ENCODE measurements around the gene ZNF527. TPM values are rescaled to one million over a fixed set of nuclear protein-coding genes. Genes with fewer than 3 reads are reported as not detected.
"Not testable (repeated sequence)": the region's sequence is repeated elsewhere in the genome, so short reads cannot be mapped to it uniquely, and the experiment has no call there.

ZNF527 gene
- total and polyA plus RNA-seq, 9 of the 15 experiments (the other 6 are each of a cell fraction or from before 2014, with no cell fraction given) = 0.18 to 1.4 (median 0.86) TPM

DNA sequence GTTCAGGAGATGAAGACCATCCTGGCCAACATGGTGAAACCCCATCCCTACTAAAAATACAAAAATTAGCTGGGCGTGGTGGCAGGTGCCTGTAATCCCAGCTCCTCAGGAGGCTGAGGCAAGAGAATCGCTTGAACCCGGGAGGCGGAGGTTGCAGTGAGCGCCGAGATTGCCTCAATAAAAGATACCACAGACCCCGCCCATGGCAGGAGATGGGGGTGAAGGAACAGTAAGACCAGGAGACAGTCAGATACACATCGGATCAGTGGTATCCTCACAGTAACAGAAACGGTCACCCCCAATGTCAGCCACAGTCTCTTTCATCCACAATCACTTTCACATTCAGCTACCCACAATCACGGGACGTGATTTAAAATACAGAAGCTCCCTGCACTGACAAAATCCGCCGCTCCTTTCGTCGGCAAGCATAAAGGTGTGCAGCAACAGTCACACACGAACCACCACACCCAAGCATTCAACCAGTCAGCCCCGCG, 466 bp upstream of the ZNF527 start:
- in situ Hi-C loops (cut with MboI); H3K27ac ChIP-seq (ENCODE audit: extremely low read depth, low read depth, low read length); H3K9me1 ChIP-seq (ENCODE audit: control insufficient read depth, insufficient read depth, low read length); H3K27me3 ChIP-seq (ENCODE audit: control insufficient read depth in 2 of 2, insufficient read depth in 2 of 2, low read length in 2 of 2); H3K9ac ChIP-seq (ENCODE audit: insufficient read depth in 1 of 2, low read depth in 2 of 2, low read length in 2 of 2); BruUV-seq (replicated peaks); CTCF ChIA-PET (ENCODE audit: low intra/inter-chr PET ratio); H3K79me2 ChIP-seq (ENCODE audit: control insufficient read depth, insufficient read depth, low read length); DNase-seq (ENCODE audit: extremely low read depth in 1 of 4, low spot score in 3 of 4); ATAC-seq; H3K36me3 ChIP-seq (ENCODE audit: control insufficient read depth, insufficient read depth, low read length); intact Hi-C loops (cut with micrococcal nuclease); H4K20me1 ChIP-seq (replicated peaks; ENCODE audit: control insufficient read depth, insufficient read depth, low read length); FAIRE-seq; H3K9me3 ChIP-seq (replicated peaks; ENCODE audit: control insufficient read depth, insufficient read depth, low read depth, low read length); H3K4me1 ChIP-seq (replicated peaks in 1 of 2; ENCODE audit: control insufficient read depth in 2 of 2, insufficient read depth in 2 of 2, low read length in 2 of 2): not testable (repeated sequence)
- POLR2A ChIA-PET = interaction anchor here (0.7 kb wide), 1 partner anchor 224 kb away, joined by 4 read pairs; the partner anchor contains the start of genes ZNF540 and ZNF571
- TF ChIP-seq KDM1A (IDR thresholded peaks at IDR 0.05) = peak; percentile 31 to 65; a peak in 3 of 4 replicates
- Histone ChIP-seq H3K4me3 (peak overlapping the region; percentile 49), H2AFZ (ENCODE audit: low read depth, low read length) (peak overlapping the region; percentile 89), H3K4me2 (ENCODE audit: insufficient read depth, low read length) (peak overlapping the region; percentile 85)
- 3% methylated on average over 18 of the region's 18 CpGs for WGBS (ENCODE audit: insufficient coverage, low coverage, missing lambda C conversion rate)

DNA sequence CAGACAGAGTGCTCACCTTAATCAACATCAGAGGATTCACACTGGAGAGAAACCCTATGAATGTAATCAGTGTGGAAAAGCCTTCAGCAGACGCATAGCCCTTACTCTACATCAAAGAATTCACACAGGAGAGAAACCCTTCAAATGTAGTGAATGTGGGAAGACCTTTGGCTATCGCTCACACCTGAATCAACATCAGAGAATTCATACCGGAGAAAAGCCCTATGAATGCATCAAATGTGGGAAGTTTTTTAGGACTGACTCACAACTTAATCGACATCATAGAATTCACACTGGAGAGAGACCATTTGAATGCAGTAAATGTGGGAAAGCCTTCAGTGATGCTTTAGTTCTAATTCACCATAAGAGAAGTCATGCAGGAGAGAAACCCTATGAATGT, 18.3 kb downstream of the ZNF527 start:
- no peak overlapping the region for H3K9ac ChIP-seq (ENCODE audit: insufficient read depth in 1 of 2, low read depth in 2 of 2, low read length in 2 of 2)
- no peaks in the 10 kb centered on the region for H3K9me1 ChIP-seq (ENCODE audit: control insufficient read depth, insufficient read depth, low read length)
- no peak overlapping the region for H3K4me3 ChIP-seq
- H3K9me3 ChIP-seq (replicated peaks; ENCODE audit: control insufficient read depth, insufficient read depth, low read depth, low read length) = no peaks in the 10 kb centered on the region; the same call in 1 of the 2 replicates
- in situ Hi-C loops (cut with MboI) = no loop called here
- H3K4me2 ChIP-seq (ENCODE audit: insufficient read depth, low read length) = no peak overlapping the region
- H4K20me1 ChIP-seq (replicated peaks; ENCODE audit: control insufficient read depth, insufficient read depth, low read length) = no peaks in the 10 kb centered on the region
- H3K79me2 ChIP-seq (ENCODE audit: control insufficient read depth, insufficient read depth, low read length) = no peaks in the 10 kb centered on the region
- no peak for ATAC-seq
- no peaks in the 10 kb centered on the region for H3K36me3 ChIP-seq (ENCODE audit: control insufficient read depth, insufficient read depth, low read length)
- DNase-seq (ENCODE audit: extremely low read depth in 1 of 4, low spot score in 3 of 4) = no peak
- intact Hi-C loops (cut with micrococcal nuclease) = no loop called here
- FAIRE-seq = no peak
- TF ChIP-seq EP300 (IDR thresholded peaks at IDR 0.05; ENCODE audit: low read length) (no peak), ZNF75A (CRISPR knock-in tag; IDR thresholded peaks at IDR 0.05) (peak; percentile 55; the same call in 1 of the 2 replicates), KAT7 (CRISPR knock-in tag; IDR thresholded peaks at IDR 0.05; ENCODE audit: borderline replicate concordance) (no peak), POLR2AphosphoS2 (IDR thresholded peaks at IDR 0.05; ENCODE audit: low read length) (no peak)
- no peak overlapping the region for H2AFZ ChIP-seq (ENCODE audit: low read depth, low read length)
- ChIA-PET POLR2A (no interaction called here), CTCF (ENCODE audit: low intra/inter-chr PET ratio) (no interaction called here)
- no peak overlapping the region for H3K27ac ChIP-seq (ENCODE audit: extremely low read depth, low read depth, low read length)
- no peaks in the 10 kb centered on the region for H3K4me1 ChIP-seq (replicated peaks in 1 of 2; ENCODE audit: control insufficient read depth in 2 of 2, insufficient read depth in 2 of 2, low read length in 2 of 2)
- no peaks in the 10 kb centered on the region for H3K27me3 ChIP-seq (ENCODE audit: control insufficient read depth in 2 of 2, insufficient read depth in 2 of 2, low read length in 2 of 2)
- WGBS (ENCODE audit: insufficient coverage, low coverage, missing lambda C conversion rate) = 2% methylated on average over 4 of the region's 4 CpGs
- no TSS peak for BruUV-seq (replicated peaks)

DNA sequence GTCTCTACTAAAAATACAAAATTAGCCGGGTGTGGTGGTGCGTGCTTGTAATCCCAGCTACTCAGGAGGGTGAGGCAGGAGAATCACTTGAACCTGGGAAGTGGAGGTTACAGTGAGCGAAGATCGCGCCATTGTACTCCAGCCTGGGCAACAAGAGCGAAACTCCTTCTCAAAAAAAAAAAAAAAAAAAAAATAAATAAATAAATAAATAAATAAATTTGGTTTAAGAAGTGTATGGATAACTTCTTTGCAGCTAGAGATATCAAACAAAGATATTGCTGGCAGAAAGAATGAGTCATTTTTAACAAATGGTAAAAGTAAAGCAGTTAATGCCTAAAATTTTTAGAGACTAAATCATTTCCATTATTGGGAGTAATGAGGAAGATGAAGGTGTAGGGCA, 20.5 kb downstream of the ZNF527 start:
- H4K20me1 ChIP-seq (replicated peaks; ENCODE audit: control insufficient read depth, insufficient read depth, low read length); ATAC-seq; BruUV-seq (replicated peaks); H3K9ac ChIP-seq (ENCODE audit: insufficient read depth in 1 of 2, low read depth in 2 of 2, low read length in 2 of 2); H3K79me2 ChIP-seq (ENCODE audit: control insufficient read depth, insufficient read depth, low read length); intact Hi-C loops (cut with micrococcal nuclease); FAIRE-seq; H3K9me3 ChIP-seq (replicated peaks; ENCODE audit: control insufficient read depth, insufficient read depth, low read depth, low read length); H3K36me3 ChIP-seq (ENCODE audit: control insufficient read depth, insufficient read depth, low read length); H3K27ac ChIP-seq (ENCODE audit: extremely low read depth, low read depth, low read length); in situ Hi-C loops (cut with MboI); H3K27me3 ChIP-seq (ENCODE audit: control insufficient read depth in 2 of 2, insufficient read depth in 2 of 2, low read length in 2 of 2); H2AFZ ChIP-seq (ENCODE audit: low read depth, low read length); DNase-seq (ENCODE audit: extremely low read depth in 1 of 4, low spot score in 3 of 4); H3K4me2 ChIP-seq (ENCODE audit: insufficient read depth, low read length); H3K4me1 ChIP-seq (replicated peaks in 1 of 2; ENCODE audit: control insufficient read depth in 2 of 2, insufficient read depth in 2 of 2, low read length in 2 of 2); POLR2A ChIA-PET; H3K4me3 ChIP-seq; H3K9me1 ChIP-seq (ENCODE audit: control insufficient read depth, insufficient read depth, low read length); CTCF ChIA-PET (ENCODE audit: low intra/inter-chr PET ratio): not testable (repeated sequence)
- WGBS (ENCODE audit: insufficient coverage, low coverage, missing lambda C conversion rate) = 0% methylated on average over 6 of the region's 6 CpGs

Data from K562 (cell line).